ENCODE measurements around the gene LPCAT1.

- TF ChIP-seq POLR2A (IDR thresholded peaks at IDR 0.05; ENCODE audit: low read length), result no peak
- no peak for TF ChIP-seq GATA1 (IDR thresholded peaks at IDR 0.05; ENCODE audit: low read depth, low read length)
Measured at GRCh38 chr5:1546556-1546955, 22.8 kb upstream of the LPCAT1 start.
